Mesodermal cell (in vitro differentiated cells): ENCODE results near the gene RAD50. TPM values are rescaled to one million over a fixed set of nuclear protein-coding genes. Genes with fewer than 3 reads are reported as not detected.
A peak's percentile ranks its signal among the peaks of the same experiment; 100 is the strongest.
"Not testable (repeated sequence)": the region's sequence is repeated elsewhere in the genome, so short reads cannot be mapped to it uniquely, and the experiment has no call there.

Experiments used
- H3K27ac ChIP-seq: 2 replicates; pipeline ENCODE4 v1.7.0; 2013; ENCODE audit warnings: mild to moderate bottlenecking, low read depth, low read length, moderate library complexity; ENCODE audit not compliant: severe bottlenecking
- H3K36me3 ChIP-seq: 2 replicates; pipeline ENCODE4 v1.7.1; 2013; ENCODE audit warnings: mild to moderate bottlenecking, low read length, moderate library complexity; ENCODE audit not compliant: control insufficient read depth, insufficient read depth
- H3K4me1 ChIP-seq: one replicate; pipeline ENCODE4 v1.7.1; 2013; ENCODE audit warnings: mild to moderate bottlenecking, low read length; ENCODE audit not compliant: insufficient read depth, control insufficient read depth, poor library complexity, severe bottlenecking
- H3K4me3 ChIP-seq: 2 replicates; pipeline ENCODE4 v1.7.0; 2013; ENCODE audit warnings: low read length, control low read depth, mild to moderate bottlenecking; ENCODE audit not compliant: insufficient read depth, poor library complexity, severe bottlenecking; ENCODE audit errors: extremely low read depth
- H3K9me3 ChIP-seq: 2 replicates; pipeline ENCODE4 v1.7.1; 2013; ENCODE audit warnings: mild to moderate bottlenecking, low read length, moderate library complexity; ENCODE audit not compliant: control insufficient read depth
- WGBS, 2 experiments: methylation state at CpG; one replicate each; pipeline ENCODE4 v1.1.5; 2013; ENCODE audit warnings: missing lambda C conversion rate in 2 of 2; ENCODE audit not compliant: insufficient coverage in 2 of 2; 5-methylcytosine and 5-hydroxymethylcytosine counted together
- polyA plus RNA-seq, 2 experiments: library from polyadenylated mRNA; stranded (reverse); fragments of 50-300 nt; gene quantifications; one replicate each; pipeline ENCODE4 v1.2.3, GENCODE V29; 2013

RAD50 gene
- 25.2 TPM for polyA plus RNA-seq (2013, experiment 1 of 2)
- 26.5 TPM for polyA plus RNA-seq (2013, experiment 2 of 2)

DNA sequence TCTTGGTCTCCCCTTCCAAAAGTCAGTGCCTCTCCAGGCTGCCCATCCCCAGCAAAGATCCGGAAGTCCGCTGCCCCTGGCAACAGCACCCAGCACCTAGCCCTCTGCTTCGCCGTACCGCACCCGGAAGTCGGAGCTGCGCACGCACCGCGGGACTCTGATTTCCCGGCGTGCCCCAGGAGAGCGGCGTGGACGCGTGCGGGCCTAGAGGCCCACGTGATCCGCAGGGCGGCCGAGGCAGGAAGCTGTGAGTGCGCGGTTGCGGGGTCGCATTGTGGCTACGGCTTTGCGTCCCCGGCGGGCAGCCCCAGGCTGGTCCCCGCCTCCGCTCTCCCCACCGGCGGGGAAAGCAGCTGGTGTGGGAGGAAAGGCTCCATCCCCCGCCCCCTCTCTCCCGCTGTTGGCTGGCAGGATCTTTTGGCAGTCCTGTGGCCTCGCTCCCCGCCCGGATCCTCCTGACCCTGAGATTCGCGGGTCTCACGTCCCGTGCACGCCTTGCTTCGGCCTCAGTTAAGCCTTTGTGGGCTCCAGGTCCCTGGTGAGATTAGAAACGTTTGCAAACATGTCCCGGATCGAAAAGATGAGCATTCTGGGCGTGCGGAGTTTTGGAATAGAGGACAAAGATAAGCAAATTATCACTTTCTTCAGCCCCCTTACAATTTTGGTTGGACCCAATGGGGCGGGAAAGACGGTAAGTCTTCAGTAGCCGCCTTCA, at the start of gene RAD50:
TSS of gene RAD50 (plus strand) at position 215 of the 715 bp plus-strand sequence. CDS start at position 563, 348 bp downstream.
- peaks cover 7% of the 10 kb centered on the region for H3K4me1 ChIP-seq
- peaks cover 21% of the 10 kb centered on the region for H3K36me3 ChIP-seq
- peak within 1 kb of the TSS; percentile 66 for H3K4me3 ChIP-seq
- peak within 1 kb of the TSS; percentile 75 for H3K27ac ChIP-seq
- 2% methylated on average over 41 to 45 of the region's 53 CpGs for WGBS, 2 experiments
- H3K9me3 ChIP-seq = no peaks in the 10 kb centered on the region

DNA sequence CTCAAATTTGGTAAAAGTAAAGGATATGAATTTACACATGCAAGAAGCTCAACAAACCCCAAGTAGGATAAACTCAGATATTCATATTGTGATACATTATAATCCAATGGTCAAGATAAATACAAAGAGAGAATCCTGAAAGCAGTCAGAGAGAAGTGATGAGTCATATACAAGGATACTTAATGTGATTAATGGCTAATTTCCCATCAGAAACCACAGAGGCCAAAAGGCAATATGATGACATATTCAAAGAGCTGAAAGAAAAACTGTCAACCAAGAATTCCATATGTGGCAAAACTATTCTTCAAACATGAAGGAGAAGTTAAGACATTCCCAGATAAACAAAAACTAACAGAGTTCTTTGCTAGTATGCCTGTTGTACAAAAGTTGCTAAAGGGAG, 46.7 kb upstream of the RAD50 start:
- Histone ChIP-seq H3K36me3 (no peaks in the 10 kb centered on the region), H3K4me1 (no peaks in the 10 kb centered on the region), H3K27ac (no peak overlapping the region), H3K4me3 (no peak overlapping the region), H3K9me3 (peaks cover 5% of the 10 kb centered on the region)

DNA sequence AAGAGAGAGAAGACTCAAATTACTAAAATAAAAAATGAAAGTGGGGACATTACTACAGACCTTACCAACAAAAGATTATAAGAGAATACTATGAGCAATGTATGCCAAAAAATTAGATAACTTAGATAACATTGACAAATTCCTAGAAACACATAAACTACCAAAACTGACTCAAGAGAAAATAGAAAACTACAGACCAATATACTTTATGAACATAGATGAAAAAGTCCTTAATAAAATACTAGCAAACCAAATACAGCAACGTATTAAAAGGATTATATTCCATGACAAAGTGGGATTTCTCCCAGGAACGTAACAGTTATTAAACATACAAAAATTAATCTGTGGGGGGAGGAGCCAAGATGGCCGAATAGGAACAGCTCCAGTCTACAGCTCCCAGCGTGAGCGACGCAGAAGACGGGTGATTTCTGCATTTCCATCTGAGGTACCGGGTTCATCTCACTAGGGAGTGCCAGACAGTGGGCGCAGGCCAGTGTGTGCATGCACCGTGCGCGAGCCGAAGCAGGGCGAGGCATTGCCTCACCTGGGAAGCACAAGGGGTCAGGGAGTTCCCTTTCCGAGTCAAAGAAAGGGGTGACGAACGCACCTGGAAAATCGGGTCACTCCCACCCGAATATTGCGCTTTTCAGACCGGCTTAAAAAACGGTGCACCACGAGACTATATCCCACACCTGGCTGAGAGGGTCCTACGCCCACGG, 43.0 kb upstream of the RAD50 start:
- WGBS, 2 experiments = 80% methylated on average over 2 of the region's 25 CpGs; no CpG with 5 or more reads in 1 of the 2 experiments
- not testable (repeated sequence) for H3K9me3 ChIP-seq, H3K36me3 ChIP-seq, H3K27ac ChIP-seq, H3K4me1 ChIP-seq, H3K4me3 ChIP-seq

DNA sequence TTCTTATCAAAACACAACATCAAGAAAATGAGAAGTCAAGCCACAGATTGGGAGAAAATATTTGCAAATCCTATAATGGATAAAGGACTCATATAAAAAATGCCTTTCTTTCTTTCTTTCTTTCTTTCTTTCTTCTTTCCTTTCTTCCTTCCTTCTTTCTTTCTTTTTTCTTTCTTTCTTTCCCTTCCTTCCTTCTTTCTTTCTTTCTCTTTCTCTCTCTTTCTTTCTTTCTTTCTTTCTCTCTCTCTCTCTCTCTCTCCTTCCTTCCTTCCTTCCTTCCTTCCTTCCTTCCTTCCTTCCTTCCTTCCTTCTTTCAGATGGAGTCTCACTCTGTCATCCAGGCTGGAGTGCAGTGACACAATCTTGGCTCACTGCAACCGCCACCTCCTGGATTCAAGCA, 34.7 kb upstream of the RAD50 start:
- not testable (repeated sequence) for H3K36me3 ChIP-seq, H3K27ac ChIP-seq, H3K9me3 ChIP-seq, H3K4me1 ChIP-seq, H3K4me3 ChIP-seq
- 100% methylated on average over 1 of the region's 1 CpG; no CpG with 5 or more reads in 1 of the 2 experiments for WGBS, 2 experiments

DNA sequence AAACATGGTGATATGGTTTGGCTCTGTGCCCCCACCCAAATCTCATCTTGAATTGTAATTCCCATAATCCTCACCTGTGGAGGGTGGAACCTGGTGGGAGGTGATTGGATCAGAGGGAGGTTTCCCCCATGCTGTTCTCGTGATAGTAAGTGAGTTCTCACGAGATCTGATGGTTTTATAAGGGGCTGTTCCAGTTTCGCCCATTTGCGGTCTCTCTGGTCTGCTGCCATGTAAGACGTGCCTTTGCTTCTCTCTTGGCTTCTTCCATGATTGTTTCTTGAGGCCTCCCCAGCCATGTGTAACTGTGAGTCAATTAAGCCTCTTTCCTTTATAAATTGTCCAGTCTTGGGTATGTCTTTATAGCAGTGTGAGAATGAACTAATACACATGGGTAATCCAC, 31.9 kb upstream of the RAD50 start:
- WGBS, 2 experiments = 79 to 91% methylated on average over 4 to 5 of the region's 5 CpGs
- not testable (repeated sequence) for H3K36me3 ChIP-seq, H3K4me1 ChIP-seq, H3K27ac ChIP-seq, H3K4me3 ChIP-seq, H3K9me3 ChIP-seq

DNA sequence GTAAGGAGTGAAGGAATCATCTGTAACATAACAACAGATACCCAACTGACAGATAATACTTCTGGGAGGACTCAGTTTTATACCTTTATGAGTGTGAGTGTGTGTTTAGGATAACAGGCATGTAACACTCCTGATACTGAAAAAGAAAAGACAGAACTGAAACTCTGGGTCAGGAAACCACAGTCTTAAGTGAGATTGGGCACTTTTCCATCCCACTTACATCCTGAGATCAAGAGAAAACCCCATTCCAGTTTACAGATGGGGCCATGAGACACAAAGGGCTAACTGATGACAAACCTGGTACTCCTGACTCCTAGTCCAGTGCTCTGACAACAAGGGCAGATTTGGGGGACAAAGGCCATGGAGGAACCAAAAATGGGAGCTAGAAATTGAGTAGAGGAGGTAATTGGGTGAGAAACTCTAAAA, 31.5 kb upstream of the RAD50 start:
- no peaks in the 10 kb centered on the region for H3K4me1 ChIP-seq
- H3K27ac ChIP-seq = no peak overlapping the region

DNA sequence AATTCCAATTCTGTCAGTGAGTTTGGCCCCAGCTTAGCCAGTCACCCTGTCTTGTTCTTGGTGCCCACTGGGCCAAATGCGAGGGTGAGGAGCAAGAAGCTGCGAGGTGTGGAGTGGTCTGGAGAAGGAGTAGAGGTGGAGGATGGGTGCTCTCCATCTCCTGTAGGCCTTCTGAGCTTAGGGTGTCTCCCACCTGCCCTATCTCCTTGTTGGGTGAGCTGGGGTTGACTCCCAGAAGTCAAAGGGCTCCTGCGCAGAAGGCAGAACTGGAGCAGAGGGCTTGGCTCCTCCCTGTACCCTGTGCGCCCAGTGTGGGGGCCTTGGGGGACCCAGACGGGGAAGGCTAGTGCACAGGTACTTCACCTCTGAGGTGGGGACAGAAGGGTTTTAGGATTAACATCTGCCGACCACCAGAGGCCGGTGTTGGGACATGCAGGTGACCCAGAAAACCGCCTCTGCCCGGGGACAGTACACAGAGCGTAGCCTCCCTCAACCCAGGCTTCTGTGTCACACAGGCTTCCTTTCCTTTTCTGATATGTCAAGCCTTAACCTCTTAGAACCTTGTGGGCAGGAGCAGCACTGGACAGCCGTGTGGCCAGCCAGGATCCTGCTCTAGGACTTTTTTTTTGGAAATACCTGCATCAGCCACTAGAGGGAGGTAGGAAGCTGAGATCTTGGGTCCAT, 30.3 kb upstream of the RAD50 start:
- Histone ChIP-seq H3K27ac (no peak overlapping the region), H3K4me3 (no peak overlapping the region), H3K9me3 (no peaks in the 10 kb centered on the region), H3K4me1 (no peaks in the 10 kb centered on the region), H3K36me3 (no peaks in the 10 kb centered on the region)
- WGBS, 2 experiments = 23 to 32% methylated on average over 8 to 9 of the region's 11 CpGs

More for the DNA sequence above, 31.5 kb upstream of the RAD50 start:
- H3K36me3 ChIP-seq = no peaks in the 10 kb centered on the region
- no peak overlapping the region for H3K4me3 ChIP-seq
- H3K9me3 ChIP-seq = no peaks in the 10 kb centered on the region

DNA sequence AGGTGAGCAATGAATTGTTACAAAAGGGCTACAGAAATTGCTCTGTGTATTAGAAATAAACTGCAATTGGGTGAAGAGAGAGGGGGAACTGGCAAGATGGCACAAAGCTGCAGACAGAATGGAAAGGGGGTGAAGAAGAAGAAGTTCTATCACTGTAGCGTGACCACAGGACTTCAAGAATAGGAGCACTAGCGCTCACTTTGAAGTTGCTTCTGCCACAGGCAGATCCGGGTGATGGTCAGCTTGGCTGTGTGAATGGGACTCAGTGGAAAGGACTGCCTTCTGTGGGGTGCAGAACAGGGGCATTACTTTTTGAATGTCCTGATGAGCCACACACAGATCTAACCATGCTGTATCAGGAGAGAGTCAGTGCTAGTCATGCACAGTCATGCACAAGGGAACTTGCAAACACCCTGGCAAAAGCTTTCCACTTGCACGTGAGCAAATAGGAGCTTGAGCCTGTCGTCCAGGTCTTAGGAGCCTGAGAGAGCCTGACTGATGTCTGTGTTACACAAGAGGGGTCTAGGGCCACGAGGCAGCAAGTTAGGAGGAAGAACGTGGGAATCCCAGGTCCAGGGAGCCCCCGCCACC, 29.7 kb upstream of the RAD50 start:
- 80% methylated on average over 8 of the region's 8 CpGs for WGBS, 2 experiments
- no peaks in the 10 kb centered on the region for H3K4me1 ChIP-seq
- no peak overlapping the region for H3K27ac ChIP-seq
- no peak overlapping the region for H3K4me3 ChIP-seq
- no peaks in the 10 kb centered on the region for H3K9me3 ChIP-seq
- no peaks in the 10 kb centered on the region for H3K36me3 ChIP-seq

DNA sequence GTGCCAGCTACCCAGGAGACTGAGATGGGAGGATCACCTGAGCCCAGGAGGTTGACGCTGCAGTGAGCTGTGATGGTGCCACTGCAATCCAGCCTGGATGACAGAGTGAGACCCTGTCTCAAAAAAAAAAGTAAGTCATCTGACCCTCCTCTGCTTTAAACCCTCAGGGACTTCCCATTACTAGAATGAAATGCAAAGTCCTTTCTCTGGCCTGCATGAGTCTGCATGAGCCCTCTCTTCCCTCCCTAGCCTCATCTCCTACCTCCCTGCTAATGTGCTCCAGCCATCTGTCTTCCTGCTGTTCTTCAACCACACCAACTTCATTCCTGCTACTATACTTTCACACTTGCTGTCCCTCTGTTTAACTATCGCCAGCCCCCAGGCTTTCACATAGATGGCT, 28.8 kb upstream of the RAD50 start:
- no peak overlapping the region for H3K4me3 ChIP-seq
- H3K9me3 ChIP-seq = no peaks in the 10 kb centered on the region
- H3K27ac ChIP-seq = no peak overlapping the region
- no peaks in the 10 kb centered on the region for H3K36me3 ChIP-seq
- no peaks in the 10 kb centered on the region for H3K4me1 ChIP-seq
- WGBS, 2 experiments = 81 to 96% methylated on average over 2 of the region's 2 CpGs

DNA sequence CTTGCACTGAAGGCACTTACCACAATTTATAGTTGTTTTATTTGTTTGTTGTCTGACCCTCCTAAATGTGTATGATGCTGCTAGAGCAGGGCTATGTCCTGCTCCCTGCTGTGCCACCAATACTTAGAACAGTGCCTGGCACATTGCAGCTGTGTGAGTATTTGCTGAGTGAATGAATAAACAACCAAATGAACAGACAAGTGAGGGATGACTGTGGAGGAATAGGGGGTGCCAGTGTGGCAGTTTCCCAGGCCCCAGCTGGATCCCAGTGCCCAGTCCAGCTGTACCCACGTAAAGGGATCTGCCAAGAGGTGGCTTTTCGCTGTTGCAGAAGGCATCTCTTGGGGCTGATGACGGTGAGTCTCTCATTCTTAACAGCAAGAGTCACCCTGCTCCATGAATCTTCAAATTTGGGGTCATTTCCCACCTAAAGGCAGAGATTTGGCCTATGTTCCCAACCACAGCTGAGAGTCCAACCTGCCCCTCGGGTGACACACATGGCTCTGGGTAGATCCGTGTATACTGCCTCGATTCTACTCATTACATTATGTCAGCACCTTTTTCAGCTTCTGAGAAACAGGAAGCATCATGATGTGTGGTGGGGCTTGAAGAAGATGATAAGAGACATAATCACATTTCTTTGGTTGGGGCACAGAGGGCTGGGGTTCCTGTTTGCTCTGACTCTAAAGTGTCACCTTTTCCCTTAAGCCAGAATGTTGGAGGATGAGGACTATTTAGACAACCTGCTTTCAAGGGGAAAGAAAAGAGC, 27.7 kb upstream of the RAD50 start:
- Histone ChIP-seq H3K4me3 (no peak overlapping the region), H3K27ac (no peak overlapping the region), H3K36me3 (no peaks in the 10 kb centered on the region), H3K4me1 (no peaks in the 10 kb centered on the region), H3K9me3 (no peaks in the 10 kb centered on the region)
- WGBS, 2 experiments = 87 to 90% methylated on average over 3 to 5 of the region's 6 CpGs
